ENCODE measurements around the gene CFAP92.
A peak's percentile ranks its signal among the peaks of the same experiment; 100 is the strongest.

Gene CFAP92

DNA sequence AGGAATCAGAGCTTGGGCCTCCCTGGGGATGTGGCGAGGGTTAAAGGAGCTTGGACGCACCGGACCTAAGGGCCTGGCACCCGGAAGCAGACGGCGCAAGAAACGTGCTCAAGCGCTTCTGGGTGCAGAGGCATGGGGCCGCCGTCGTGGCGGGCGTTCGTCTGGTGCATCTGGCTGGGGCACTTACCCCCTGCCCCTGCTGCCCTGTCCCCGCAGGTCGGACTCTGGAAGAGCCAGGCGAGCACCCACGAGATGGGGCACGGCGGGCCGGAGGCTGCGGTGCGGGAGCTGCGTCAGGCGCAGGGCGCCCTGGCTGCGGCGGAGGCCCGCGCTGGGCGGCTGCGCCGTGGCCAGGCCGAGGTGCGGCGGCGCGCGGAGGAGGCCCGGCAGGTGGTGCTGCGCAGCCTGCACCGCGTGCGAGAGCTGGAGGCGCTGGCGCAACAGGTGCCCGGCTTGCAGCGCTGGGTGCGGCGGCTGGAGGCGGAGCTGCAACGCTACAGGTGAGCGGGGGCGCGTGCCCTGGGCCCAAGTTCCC is 9.8 kb upstream of the CFAP92 start:
- peak; percentile 75 for DNase-seq

DNA sequence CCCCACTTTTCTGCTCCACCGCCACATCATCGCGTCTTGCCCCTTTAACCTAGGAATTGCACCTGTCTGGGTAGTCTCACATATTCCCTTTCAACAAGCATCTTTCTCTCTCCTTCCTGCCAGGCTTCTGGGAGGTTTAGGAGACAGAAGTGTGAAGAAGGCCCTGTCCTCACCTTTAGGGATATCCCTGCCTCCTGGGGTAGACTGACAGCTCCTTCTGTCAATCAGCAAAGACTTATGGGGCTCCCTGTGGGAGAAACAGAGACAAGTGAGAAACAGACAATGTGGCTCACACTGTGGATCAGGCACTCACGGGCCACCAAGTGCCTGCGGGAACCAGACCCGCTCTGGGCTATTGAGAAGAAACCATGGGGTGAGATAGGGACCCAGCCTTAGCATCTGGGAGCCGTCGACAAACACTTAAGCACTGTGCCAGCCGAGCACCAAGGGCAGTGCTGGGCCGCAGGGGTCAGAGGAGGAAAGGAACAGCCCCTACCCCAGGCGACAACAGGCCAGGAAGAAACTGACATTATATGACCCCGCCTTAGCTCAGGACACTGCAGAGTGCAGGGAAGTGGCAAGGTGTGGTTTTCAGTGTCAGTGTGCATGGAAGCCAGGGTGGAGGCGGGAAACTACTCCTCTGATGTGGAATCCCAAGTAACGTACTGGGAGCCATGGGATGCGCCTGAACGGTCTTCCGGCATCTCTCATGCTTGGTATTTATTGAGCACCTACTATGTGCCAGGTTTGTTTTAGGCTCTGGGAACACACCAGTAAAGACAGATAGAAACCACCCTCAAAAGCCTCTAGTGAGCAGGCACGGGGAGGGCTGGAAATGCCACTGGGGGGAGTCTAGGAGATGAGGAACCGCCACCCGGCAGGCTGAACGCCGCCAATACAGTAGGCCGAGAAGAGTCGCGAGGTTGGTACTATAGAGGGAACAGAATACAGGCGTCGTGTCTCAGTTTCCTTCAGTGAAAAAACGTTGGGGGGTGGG is 9.0 kb upstream of the CFAP92 start:
- DNase-seq: no peak

DNA sequence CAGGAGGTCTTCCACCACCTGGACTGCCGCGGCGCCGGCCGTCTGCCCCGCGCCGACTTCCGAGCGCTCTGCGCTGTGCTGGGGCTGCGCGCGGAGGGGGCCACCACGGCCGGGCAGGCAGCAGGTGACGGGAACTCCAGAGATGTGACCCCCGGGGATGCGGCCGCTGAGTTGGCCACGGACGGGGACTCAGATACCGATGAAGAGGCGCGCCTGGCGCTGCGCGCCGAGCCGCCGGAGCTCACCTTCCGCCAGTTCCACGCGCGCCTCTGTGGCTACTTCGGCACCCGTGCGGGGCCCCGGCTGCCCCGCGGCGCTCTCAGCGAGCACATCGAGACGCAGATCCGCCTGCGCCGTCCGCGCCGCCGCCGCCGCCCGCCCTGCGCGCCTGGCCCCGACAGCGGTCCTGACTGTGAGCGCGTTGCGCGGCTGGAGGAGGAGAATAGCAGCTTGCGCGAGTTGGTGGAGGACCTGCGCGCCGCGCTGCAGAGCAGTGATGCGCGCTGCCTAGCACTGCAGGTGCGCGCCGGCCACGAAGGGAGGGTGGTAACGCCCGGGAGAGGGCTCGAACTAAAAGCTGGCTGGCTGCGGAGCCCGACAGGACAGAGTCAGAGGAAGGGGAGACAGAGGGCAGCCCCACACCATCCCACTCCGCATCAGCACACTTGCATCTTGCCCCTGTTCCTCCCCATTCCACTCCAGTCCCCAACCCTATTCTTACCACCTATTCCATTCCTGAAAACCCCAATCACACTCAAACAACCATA is 8.1 kb upstream of the CFAP92 start:
- peak; percentile 76 for DNase-seq

DNA sequence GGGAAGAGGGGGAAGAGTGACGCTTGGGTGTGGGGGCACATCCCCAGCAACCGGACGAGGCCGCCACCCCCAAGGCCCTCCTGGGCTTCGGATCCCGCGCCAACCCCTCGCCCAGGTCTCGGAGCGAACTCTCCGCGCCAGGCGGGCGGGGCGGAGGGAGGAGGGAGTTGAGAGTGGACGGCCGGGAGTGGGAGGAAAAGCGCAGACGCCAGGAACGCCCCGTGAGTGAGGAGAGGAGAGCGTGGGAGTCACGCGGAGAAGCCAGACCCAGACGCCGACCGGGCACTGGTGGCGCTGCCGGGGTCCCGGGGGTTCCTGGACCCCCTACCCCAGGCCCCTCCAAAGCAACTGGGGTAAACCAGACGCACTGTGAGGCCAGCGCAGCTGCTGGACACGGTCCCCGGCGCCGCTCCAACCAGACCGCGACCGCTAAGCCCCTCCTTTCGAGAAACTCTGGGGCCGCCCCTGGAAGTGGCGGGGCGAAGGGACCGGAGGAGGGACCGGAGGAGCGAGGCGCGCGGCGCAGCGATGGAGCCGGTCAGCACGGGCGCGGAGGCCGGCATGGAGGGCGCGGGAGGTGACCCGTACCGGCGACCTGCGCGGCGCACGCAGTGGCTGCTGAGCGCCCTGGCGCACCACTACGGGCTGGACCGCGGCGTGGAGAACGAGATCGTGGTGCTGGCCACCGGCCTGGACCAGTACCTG is 7.4 kb upstream of the CFAP92 start, which contains the start of gene EFCC1:
TSS of gene EFCC1 (plus strand) at position 204 of the 705 bp plus-strand sequence. CDS start at position 529, 325 bp downstream.
- DNase-seq: peak; percentile 73

DNA sequence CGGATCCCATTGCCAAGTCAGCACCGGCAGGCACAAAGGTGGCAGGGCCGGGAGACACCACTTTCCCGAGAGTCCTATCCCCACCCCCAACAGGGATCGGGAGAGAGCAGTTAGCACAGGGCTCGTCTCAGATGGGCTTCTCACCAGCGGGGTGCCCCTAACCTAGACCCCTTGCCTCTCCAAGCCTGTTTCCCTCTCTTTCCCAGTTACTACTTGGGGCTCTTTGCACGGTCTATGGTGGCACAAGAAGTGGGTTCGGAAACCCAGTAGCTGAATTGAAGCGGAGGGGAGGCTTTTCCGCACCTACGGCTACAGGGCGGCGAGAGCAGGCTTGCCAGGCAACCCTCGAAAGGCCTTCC is 6.8 kb upstream of the CFAP92 start:
- no peak for DNase-seq

DNA sequence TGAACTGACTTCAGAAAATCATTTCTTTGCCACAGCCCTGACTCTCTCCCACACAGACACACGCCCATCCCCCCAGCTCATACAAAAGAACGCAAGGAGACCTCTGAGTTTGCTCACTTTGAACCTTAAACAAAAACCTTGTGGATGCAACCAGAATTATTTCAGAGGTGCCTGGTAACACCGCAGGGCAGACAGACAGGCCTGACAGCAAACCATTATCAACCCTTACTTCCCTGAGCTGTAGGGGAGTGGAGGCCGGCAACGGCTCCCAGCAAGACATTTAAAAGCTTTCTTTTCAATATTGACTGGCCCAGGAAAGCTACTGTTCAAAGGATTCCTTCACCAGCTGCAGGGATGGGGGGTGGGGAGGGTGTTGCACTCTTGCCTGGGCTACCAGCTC is 5.2 kb upstream of the CFAP92 start:
- no peak for DNase-seq

DNA sequence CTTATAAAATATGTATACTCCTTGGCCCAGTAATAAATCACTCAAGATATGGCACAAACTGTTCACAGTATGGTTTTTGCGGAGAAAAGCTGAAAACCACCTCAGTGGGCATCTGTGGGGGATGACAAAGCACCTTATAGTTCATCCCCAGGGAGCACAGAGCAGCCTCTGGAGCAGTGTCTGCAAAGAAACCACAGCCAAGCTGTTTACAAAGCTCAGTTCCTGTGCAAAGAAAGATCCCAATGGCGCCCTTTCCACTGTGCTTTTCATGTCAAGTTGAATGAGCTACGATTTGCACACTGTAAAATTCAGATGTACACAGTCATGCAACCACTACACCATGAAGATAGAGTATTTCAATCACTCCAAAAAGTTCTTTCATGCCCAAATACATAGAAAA is 4.7 kb upstream of the CFAP92 start:
- no peak for DNase-seq

DNA sequence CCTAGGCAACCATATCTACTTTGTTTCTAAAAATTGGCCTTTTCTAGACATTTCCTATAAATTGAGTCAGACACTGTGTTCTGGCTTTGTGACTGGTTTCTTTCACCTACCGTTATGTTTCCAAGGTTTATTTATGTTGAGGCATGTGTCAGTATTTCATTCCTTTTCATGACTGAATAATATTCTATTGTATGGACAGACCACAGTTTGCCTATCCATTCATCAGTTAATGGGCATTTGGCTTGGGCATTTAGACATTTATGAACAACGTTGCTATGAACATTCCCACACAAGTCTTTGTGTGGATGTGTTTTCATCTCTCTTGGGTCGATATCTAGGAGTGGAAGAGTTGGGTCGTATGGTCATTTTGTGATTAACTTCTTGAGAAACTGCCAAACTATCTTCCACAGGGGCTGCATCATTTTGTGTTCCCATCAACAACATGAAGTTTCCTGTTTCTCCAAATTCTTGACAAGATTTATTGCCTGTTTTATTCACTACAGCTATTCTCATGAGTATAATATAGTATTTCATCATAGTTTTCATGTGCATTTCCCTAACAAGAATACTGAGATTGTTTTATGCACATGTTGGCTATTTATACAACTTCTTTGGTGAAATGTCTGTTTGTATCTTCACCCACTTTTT is 3.7 kb upstream of the CFAP92 start:
- DNase-seq: no peak

DNA sequence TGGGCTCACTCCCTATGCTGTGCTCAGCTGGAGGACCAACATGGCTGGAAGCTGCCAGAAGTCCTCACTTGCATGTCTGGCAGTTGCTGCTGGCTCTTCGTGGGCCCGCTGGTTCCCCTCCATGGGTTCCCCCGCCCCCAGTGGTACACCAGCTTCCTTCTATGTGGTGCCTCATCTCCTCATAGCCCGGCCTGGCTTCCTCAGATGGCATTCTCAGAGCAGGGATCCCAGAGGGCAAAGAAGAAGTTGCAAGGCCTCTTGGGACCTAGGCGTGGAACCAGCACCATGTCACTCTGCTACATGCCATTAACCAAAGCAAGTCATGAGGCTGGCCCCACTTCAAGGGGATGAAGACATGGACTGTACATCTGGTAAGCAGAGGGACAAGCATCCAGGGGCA is 2.9 kb upstream of the CFAP92 start:
- no peak for DNase-seq

DNA sequence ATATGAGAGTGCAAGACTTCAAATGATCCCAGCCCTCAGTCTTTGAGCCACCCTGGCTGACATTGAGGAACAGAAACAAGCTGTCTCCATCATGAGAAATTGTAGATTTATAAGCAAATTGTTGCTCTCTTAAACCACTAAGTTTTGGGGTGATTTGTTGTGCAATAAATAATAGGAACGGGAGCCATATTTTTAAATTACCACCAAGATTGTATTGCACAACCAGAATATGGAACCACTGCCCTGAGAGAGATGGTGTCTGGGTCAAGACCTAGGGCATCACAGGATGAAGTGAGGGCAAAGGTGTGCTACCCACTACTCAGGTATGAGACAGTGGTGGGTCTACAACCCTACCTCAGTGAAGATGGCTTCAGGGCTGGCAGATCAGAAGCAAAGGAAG is 2.3 kb upstream of the CFAP92 start:
- DNase-seq: no peak

DNA sequence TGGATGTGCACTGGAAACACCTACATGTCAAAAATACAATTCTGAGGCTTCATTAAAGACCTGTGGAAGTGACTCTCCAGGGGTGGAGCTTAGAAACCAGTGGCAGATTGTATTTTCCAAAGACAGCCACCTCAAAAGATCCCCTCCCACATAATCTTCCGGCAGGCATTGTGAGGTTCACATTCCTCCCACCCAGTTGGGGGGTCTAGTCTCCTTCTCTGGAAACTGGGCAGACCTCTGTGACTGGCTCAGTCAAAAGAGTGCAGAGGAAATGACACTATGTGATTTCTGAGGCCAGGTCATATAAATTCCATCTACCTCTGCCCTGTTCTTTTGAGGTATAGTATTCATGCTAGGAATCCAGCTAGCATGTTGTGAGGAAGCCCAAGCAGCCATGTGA is 1.9 kb upstream of the CFAP92 start:
- DNase-seq: no peak

DNA sequence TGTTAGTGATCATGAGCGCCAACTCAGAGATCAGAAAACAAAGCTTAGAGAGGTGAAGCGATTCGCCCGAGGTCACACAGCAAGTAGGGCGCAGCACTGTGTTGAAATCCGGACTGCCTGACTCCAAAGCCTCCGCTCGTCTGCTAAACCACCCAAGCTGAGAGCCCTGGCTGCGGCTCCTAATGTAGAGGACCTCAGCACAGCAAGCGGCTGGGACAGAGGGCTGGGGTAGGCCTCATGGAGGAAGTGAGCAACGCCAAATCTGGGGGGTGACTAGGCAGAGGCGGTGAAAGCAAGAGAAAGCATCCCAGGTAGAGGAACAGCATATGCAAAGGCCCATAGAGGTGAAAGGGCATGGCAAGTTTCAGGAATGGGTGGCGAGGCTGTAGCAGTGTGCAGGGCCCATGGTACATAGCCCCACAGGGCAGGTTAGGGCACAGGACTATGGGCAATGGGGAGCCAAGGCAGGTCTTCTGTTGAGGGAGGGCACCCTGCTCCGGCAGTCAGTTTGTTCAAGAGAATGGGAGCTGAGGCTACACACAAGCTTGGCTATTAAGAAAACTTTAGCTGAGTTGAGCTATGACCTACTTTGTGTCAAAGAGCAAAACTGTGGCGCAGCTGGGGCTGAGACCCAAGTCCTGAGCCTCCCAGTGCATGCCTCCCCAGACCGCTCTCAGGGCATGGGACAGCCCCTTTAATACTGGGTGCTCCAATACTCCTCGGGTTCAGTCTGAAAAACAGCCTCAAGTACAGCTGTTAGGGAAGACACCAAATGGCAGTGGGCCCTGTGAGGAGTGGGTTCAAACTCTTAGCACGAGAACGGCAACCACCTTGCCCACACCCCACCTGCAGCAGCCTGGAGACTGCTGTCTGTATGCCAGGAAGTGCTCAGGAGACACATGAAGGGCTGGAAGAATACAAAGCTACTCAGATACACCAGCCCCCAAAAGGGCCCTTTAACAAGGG is 988 bp upstream of the CFAP92 start:
- no peak for DNase-seq

DNA sequence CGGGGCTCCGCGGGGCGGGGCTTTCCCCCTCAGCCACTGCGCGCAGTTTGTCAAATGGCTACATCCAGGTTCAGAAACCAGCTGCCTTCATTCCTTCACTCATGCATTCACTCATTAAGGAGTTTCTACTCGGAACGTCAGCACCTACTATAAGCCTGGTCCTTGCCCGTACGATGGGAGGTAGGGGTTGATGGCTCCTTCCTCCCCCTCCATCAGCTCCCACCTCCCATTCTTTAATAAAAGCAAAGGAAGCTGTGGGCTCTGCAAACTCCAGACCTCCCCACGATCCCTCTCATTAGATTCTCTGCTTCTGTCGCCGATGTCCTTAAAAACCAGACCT is 267 bp upstream of the CFAP92 start:
- no peak for DNase-seq

DNA sequence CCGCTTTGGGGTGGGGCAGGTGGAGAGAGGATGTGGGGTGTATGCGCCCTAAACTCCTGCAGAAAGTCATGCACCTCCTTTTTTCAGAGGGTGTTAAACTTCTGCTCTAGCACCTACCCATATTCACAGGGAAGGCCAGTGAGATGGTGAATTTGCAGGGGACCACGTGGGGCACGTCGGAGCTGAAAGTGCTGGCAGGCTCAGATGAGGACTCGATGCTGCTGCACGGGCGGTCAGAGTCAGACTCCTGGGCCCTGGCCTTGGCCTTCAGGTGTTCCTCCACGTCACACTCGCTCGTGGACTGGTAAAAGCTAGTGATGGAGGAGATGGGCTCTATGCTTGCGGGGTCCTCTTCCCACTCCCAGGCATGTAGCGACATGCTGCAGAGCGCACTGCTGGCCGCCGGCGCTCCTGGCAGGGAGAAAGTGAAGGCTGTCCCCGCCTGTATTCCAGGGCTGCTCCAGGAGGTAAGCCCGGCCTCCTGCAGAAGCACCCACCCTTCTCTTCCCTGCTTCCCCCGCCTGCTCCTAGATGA is 883 bp downstream of the CFAP92 start:
- DNase-seq: no peak

DNA sequence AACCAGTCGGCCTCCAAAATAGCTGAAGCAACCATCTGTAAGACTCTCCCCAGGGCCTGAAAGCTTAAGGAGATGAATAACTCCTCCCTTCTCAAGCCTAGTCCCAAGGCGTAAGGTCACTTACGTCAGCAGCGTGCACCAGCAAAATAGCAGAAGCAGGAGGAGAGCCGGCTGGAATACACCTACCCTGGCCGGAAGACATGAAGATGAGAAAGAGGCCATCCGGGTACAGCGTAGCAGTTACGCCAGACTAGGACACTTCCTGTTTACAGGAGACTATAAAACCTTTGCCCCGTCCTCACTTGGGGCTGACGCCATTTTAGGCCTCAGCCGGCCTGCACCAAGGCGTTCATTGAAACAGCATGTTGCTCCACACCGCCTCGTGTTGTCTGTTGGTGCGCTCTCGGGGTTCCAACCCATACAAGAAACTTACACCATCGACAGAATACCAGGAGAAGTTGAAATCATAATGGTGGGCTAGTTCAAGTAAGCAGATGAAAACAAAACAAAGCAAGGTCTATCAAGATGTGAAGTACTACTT is 2.5 kb downstream of the CFAP92 start:
- DNase-seq: no peak

DNA sequence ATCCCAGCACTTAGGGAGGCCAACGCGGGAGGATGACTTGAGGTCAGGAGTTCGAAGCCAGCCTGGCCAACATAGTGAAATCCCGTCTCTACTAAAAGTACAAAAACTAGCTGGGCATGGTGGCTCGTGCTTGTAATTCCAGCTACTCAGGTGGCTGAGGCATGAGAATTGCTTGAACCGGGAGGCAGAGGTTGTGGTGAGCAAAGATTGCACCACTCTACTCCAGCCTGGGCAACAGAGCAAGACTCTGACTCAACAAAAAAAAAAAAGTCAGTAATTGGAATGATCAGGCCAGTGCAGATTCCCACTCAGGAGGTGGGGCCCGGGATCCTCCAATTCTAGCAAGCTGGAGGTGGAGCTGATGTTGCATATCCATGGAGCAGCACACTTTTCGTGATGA is 5.6 kb downstream of the CFAP92 start:
- DNase-seq: no peak

DNA sequence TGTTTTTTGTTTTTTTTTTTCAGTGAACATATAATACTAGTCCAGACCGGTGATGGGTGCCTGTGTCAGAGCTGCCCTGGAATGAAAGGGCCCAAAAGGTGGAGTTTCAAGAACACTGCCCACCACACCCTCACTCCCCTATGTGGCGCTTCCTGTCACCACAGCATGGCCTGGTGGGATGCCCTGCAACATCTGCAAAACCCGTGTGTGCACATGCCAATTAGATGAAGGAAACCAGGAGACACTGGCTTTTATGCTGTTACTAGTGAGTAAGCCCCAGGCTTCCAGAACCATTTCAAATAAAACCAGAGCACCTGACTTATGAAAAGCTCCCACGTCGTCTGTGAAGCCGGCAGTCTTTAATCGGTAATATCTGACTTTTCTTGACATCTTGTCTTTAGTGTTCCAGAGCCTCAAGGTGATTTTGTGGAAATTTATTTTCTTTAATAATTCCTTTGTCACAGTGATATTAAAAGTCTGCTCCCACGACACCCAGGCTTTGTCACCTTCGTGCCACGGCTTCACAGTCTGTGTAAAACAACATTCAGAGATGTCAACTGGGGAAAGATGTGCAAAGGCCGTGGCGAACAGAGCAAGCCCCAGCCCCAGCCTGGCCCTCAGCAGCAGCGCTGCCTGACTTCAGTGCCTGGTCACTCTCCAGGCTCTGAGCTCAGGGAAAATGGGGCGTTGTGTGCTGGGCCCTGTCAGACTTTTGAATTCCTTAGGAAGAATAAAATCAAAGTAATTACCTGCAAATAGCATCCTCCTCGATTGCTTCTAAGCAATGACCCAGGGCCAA is 6.4 kb downstream of the CFAP92 start:
- no peak for DNase-seq

DNA sequence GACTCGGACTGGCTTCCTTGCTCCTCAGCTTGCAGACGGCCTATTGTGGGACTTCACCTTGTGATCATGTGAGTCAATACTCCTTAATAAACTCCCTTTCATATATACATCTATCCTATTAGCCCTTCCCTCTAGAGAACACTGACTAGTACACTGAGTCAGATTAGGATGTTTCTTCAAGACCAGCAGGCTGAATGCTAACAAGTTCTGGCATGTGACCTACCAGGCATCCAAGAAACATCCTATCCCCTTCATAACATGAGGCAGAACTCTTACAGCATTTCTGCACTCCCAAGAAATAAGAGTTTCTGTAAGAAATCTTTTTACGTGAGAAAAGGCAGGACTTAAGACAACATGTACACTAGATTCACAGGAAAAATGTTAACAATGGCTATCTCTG is 9.3 kb downstream of the CFAP92 start:
- DNase-seq: no peak

DNA sequence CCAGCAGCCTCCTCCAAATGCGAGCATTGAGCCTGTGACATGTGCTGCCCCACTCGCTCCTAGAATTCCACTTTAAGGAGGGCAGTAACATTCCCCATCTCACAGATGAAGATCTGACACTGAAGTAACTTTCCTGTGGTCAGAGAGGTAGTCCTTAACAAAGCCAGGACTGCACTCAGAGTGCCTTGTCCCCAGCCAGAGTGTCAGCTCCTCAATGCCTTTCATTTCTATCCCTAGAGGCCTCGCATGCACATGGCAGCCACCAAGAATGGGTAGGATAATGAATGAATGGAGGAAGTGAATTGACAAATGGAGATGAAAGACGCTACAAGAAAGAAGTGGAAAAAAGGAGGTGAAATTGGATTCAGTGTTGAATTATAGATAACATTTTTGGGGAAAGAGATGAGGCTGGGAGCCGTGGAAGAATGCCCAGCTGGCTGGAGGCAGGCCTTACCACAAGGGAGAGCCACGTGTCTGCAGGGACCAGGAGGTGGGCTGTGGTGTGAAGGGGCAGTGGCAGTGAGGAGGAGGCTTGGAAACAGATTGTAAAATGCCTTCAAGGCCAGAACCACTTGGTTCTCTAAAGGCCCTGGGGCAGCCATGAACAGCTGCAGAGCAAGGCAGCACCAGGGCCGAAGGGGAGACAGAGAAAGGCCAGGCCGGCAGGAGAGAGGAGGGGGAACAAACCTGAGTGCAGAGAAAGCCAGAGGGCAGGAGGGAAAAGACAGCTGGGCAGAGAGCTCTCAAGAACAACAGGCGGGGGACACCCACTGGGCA is 10.4 kb downstream of the CFAP92 start:
- DNase-seq: no peak

Measured in activated CD8-positive, alpha-beta memory T cell treated with anti-CD3 and anti-CD28 coated beads for 24 hours (primary cell).